NOMO-1 (cell line): ENCODE measurements around the gene COA8.
A peak's percentile ranks its signal among the peaks of the same experiment; 100 is the strongest.

Experiments
- DNase-seq, 2 experiments: peaks; one replicate each; lab custom pipeline; 2025; ENCODE audit not compliant: unreplicated experiment in 2 of 2; lab: John Stamatoyannopoulos, UW

The COA8 gene

GRCh38 chr14:103562429-103563225 lies at the start of gene COA8, which contains the start of gene BAG5:
Gene COA8 (plus strand): TSS chr14:103562960. CDS start chr14:103563002, 42 bp downstream.
Gene BAG5 (minus strand): TSS chr14:103562657. CDS start chr14:103561164, 1,493 bp downstream.
- DNase-seq = peak; percentile 68 to 81

GRCh38 chr14:103514596-103515421 lies 48.0 kb upstream of the COA8 start:
- DNase-seq = no peak

GRCh38 chr14:103516426-103517173 lies 46.2 kb upstream of the COA8 start:
- no peak for DNase-seq

- DNase-seq = no peak
Measured at GRCh38 chr14:103517174-103517566, 45.6 kb upstream of the COA8 start.

GRCh38 chr14:103517721-103518421 lies 44.9 kb upstream of the COA8 start:
- DNase-seq = no peak

GRCh38 chr14:103518422-103519042 lies 44.2 kb upstream of the COA8 start:
- DNase-seq = peak; percentile 22 to 26

- DNase-seq = no peak
Measured at GRCh38 chr14:103519043-103519836, 43.5 kb upstream of the COA8 start.

- DNase-seq = no peak
Measured at GRCh38 chr14:103519837-103520212, 42.9 kb upstream of the COA8 start.

GRCh38 chr14:103520269-103520656 lies 42.5 kb upstream of the COA8 start:
- no peak for DNase-seq

GRCh38 chr14:103520657-103521437 lies 41.9 kb upstream of the COA8 start:
- peak; percentile 76 to 82 for DNase-seq

GRCh38 chr14:103521438-103521950 lies 41.3 kb upstream of the COA8 start:
- no peak for DNase-seq

- DNase-seq = no peak
Measured at GRCh38 chr14:103521951-103522563, 40.7 kb upstream of the COA8 start.

- DNase-seq = no peak
Measured at GRCh38 chr14:103522649-103523574, 39.8 kb upstream of the COA8 start, which contains the start of gene CKB. Gene CKB (minus strand): TSS chr14:103522830. CDS start chr14:103522493, 337 bp downstream.

GRCh38 chr14:103523575-103523954 lies 39.2 kb upstream of the COA8 start:
- no peak for DNase-seq

GRCh38 chr14:103524002-103524935 lies 38.5 kb upstream of the COA8 start:
- no peak for DNase-seq
